HEK293 (cell line): ENCODE data around the gene NUMBL.
A peak's percentile ranks its signal among the peaks of the same experiment; 100 is the strongest.

Source experiments
- BCL11A ChIP-seq: fragments of 450-650 bp; formaldehyde crosslinking; IDR thresholded peaks from 2 replicates; pipeline ENCODE4 v1.5.1; 2016; ENCODE audit warnings: low read depth, missing biosample characterization, missing genetic modification characterization
- HIC1 ChIP-seq: fragments of 450-650 bp; formaldehyde crosslinking; IDR thresholded peaks from 2 replicates; pipeline ENCODE4 v1.5.1; 2016; ENCODE audit warnings: missing biosample characterization, missing genetic modification characterization
- KLF10 ChIP-seq: fragments of 450-650 bp; IDR thresholded peaks from 2 replicates; pipeline ENCODE4 v1.5.1; 2018; ENCODE audit warnings: missing biosample characterization, mild to moderate bottlenecking, missing genetic modification characterization
- KLF8 ChIP-seq: fragments of 450-650 bp; formaldehyde crosslinking; IDR thresholded peaks from 2 replicates; pipeline ENCODE4 v1.5.1; 2016; ENCODE audit warnings: missing biosample characterization, missing genetic modification characterization
- REPIN1 ChIP-seq: fragments of 450-650 bp; formaldehyde crosslinking; IDR thresholded peaks from 2 replicates; pipeline ENCODE4 v1.5.1; 2017; ENCODE audit warnings: missing biosample characterization, missing genetic modification characterization, low read depth
- YY1 ChIP-seq: fragments of 450-650 bp; formaldehyde crosslinking; IDR thresholded peaks from 2 replicates; pipeline ENCODE4 v1.5.1; 2018; ENCODE audit warnings: missing biosample characterization, missing genetic modification characterization
- ZBTB17 ChIP-seq: fragments of 450-650 bp; formaldehyde crosslinking; IDR thresholded peaks from 2 replicates; pipeline ENCODE4 v1.5.1; 2016; ENCODE audit warnings: missing biosample characterization, missing genetic modification characterization
- ZEB2 ChIP-seq: fragments of 450-650 bp; formaldehyde crosslinking; IDR thresholded peaks from 2 replicates; pipeline ENCODE4 v1.5.1; 2016; ENCODE audit warnings: missing biosample characterization, missing genetic modification characterization
- ZFP41 ChIP-seq: fragments of 450-650 bp; formaldehyde crosslinking; IDR thresholded peaks from 2 replicates; pipeline ENCODE4 v1.5.1; 2016; ENCODE audit warnings: missing biosample characterization, missing genetic modification characterization, borderline replicate concordance
- ZNF184 ChIP-seq: fragments of 450-650 bp; IDR thresholded peaks from 2 replicates; pipeline ENCODE4 v1.5.1; 2018; ENCODE audit warnings: missing biosample characterization, mild to moderate bottlenecking, missing genetic modification characterization
- ZNF214 ChIP-seq: fragments of 450-650 bp; formaldehyde crosslinking; IDR thresholded peaks from 2 replicates; pipeline ENCODE4 v1.5.1; 2017; ENCODE audit warnings: missing biosample characterization, mild to moderate bottlenecking, missing genetic modification characterization, borderline replicate concordance
- ZNF24 ChIP-seq: fragments of 450-650 bp; formaldehyde crosslinking; IDR thresholded peaks from 2 replicates; pipeline ENCODE4 v1.5.1; 2016; ENCODE audit warnings: missing biosample characterization, missing genetic modification characterization
- ZNF274 ChIP-seq, 2 experiments: fragments of 200-500 bp in 1 of 2; fragments of 450-650 bp in 1 of 2; sonication (Bioruptor generic) in 1 of 2; formaldehyde crosslinking in 1 of 2; IDR thresholded peaks; 2 replicates each; pipeline versions ENCODE4 v1.5.1 to v1.6.1; 2014 to 2016; ENCODE audit warnings: borderline replicate concordance in 1 of 2, inconsistent platforms in 1 of 2, low read length in 1 of 2, missing biosample characterization in 1 of 2, missing genetic modification characterization in 1 of 2
- ZNF341 ChIP-seq: fragments of 450-650 bp; formaldehyde crosslinking; IDR thresholded peaks from 2 replicates; pipeline ENCODE4; 2016; ENCODE audit warnings: low read depth, missing biosample characterization, missing genetic modification characterization
- ZNF391 ChIP-seq: fragments of 450-650 bp; formaldehyde crosslinking; IDR thresholded peaks from 2 replicates; pipeline ENCODE4 v1.5.1; 2016; ENCODE audit warnings: low read depth, missing biosample characterization, missing genetic modification characterization, borderline replicate concordance
- ZNF394 ChIP-seq: fragments of 450-650 bp; formaldehyde crosslinking; IDR thresholded peaks from 2 replicates; pipeline ENCODE4 v1.5.1; 2016; ENCODE audit warnings: missing biosample characterization, missing genetic modification characterization, mild to moderate bottlenecking, moderate library complexity, borderline replicate concordance
- ZNF624 ChIP-seq: fragments of 450-650 bp; formaldehyde crosslinking; IDR thresholded peaks from 2 replicates; pipeline ENCODE4 v1.5.1; 2017; ENCODE audit warnings: missing biosample characterization, missing genetic modification characterization
- ZNF670 ChIP-seq: fragments of 450-650 bp; formaldehyde crosslinking; IDR thresholded peaks from 2 replicates; pipeline ENCODE4 v1.5.1; 2016; ENCODE audit warnings: missing biosample characterization, missing genetic modification characterization, low read depth
- ZNF830 ChIP-seq: fragments of 450-650 bp; IDR thresholded peaks from 2 replicates; pipeline ENCODE4 v1.5.0; 2018; ENCODE audit warnings: missing biosample characterization, missing genetic modification characterization, low read depth, mild to moderate bottlenecking, moderate library complexity
- TF ChIP-seq, protein P1 (sequence below): fragments of 450-650 bp; formaldehyde crosslinking; IDR thresholded peaks from 2 replicates; pipeline ENCODE4 v1.5.1; 2016; ENCODE audit warnings: missing biosample characterization, missing genetic modification characterization
- TF ChIP-seq, protein P2 (sequence below): fragments of 450-650 bp; formaldehyde crosslinking; conservative IDR thresholded peaks from 2 replicates; pipeline ENCODE4 v1.5.1; 2016; ENCODE audit warnings: low read depth, missing biosample characterization, missing genetic modification characterization

NUMBL gene

GRCh38 chr19:40662925-40663694 is 27.3 kb downstream of the NUMBL start (continued):
- TF ChIP-seq HIC1 (tag by site-specific recombination) (peak; percentile 78; the same call in 1 of the 2 replicates), BCL11A (peak; percentile 71; the same call in 1 of the 2 replicates), ZBTB17 (tag by site-specific recombination) (peak; percentile 95; the same call in 1 of the 2 replicates), KLF8 (tag by site-specific recombination) (peak; percentile 90), REPIN1 (tag by site-specific recombination) (peak; percentile 78), ZNF24 (tag by site-specific recombination) (peak; percentile 75), ZNF274 (IDR thresholded peaks at IDR 0.05; ENCODE audit: low read length) (no peak), ZNF274 (tag by site-specific recombination; IDR thresholded peaks at IDR 0.05; ENCODE audit: borderline replicate concordance) (no peak), ZFP41 (no peak), ZEB2 (tag by site-specific recombination) (peak; percentile 97), ZNF341 (tag by site-specific recombination) (peak; percentile 65), ZNF184 (tag by site-specific recombination) (peak; percentile 67), ZNF670 (tag by site-specific recombination) (no peak), YY1 (tag by site-specific recombination) (0 out of 2 replicates have a peak, but pooled peaks have one; percentile 49), ZNF214 (tag by site-specific recombination) (no peak), KLF10 (tag by site-specific recombination) (peak; percentile 78; the same call in 1 of the 2 replicates), ZNF391 (peak; percentile 98), ZNF624 (tag by site-specific recombination) (no peak), ZNF394 (tag by site-specific recombination) (peak; percentile 67), ZNF830 (tag by site-specific recombination) (no peak)
- TF ChIP-seq, protein P1, sequence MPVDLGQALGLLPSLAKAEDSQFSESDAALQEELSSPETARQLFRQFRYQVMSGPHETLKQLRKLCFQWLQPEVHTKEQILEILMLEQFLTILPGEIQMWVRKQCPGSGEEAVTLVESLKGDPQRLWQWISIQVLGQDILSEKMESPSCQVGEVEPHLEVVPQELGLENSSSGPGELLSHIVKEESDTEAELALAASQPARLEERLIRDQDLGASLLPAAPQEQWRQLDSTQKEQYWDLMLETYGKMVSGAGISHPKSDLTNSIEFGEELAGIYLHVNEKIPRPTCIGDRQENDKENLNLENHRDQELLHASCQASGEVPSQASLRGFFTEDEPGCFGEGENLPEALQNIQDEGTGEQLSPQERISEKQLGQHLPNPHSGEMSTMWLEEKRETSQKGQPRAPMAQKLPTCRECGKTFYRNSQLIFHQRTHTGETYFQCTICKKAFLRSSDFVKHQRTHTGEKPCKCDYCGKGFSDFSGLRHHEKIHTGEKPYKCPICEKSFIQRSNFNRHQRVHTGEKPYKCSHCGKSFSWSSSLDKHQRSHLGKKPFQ (tag by site-specific recombination), result 0 out of 2 replicates have a peak, but pooled peaks have one; percentile 33
- TF ChIP-seq, protein P2, sequence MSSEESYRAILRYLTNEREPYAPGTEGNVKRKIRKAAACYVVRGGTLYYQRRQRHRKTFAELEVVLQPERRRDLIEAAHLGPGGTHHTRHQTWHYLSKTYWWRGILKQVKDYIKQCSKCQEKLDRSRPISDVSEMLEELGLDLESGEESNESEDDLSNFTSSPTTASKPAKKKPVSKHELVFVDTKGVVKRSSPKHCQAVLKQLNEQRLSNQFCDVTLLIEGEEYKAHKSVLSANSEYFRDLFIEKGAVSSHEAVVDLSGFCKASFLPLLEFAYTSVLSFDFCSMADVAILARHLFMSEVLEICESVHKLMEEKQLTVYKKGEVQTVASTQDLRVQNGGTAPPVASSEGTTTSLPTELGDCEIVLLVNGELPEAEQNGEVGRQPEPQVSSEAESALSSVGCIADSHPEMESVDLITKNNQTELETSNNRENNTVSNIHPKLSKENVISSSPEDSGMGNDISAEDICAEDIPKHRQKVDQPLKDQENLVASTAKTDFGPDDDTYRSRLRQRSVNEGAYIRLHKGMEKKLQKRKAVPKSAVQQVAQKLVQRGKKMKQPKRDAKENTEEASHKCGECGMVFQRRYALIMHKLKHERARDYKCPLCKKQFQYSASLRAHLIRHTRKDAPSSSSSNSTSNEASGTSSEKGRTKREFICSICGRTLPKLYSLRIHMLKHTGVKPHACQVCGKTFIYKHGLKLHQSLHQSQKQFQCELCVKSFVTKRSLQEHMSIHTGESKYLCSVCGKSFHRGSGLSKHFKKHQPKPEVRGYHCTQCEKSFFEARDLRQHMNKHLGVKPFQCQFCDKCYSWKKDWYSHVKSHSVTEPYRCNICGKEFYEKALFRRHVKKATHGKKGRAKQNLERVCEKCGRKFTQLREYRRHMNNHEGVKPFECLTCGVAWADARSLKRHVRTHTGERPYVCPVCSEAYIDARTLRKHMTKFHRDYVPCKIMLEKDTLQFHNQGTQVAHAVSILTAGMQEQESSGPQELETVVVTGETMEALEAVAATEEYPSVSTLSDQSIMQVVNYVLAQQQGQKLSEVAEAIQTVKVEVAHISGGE (tag by site-specific recombination), result peak; percentile 56; the same call in 1 of the 2 replicates
